Hepatocyte (in vitro differentiated cells): ENCODE measurements around the gene PCYOX1L.

Experiments used
- CTCF ChIP-seq: fragments of 200-600 bp; sonication (generic); IDR thresholded peaks from 2 replicates; pipeline ENCODE4 v1.5.1; 2016; ENCODE audit warnings: antibody characterized with exemption, mild to moderate bottlenecking; ENCODE audit not compliant: poor library complexity
- EZH2 ChIP-seq: fragments of 200-600 bp; sonication (generic); IDR thresholded peaks from 2 replicates; pipeline ENCODE4 v1.6.1; 2016; ENCODE audit warnings: antibody characterized with exemption, mild to moderate bottlenecking, borderline replicate concordance
- EZH2phosphoT487 ChIP-seq: fragments of 200-600 bp; sonication (generic); IDR thresholded peaks from one replicate; pipeline ENCODE4 v1.6.1; 2018; ENCODE audit warnings: antibody characterized with exemption, mild to moderate bottlenecking, low read depth, moderate library complexity; ENCODE audit not compliant: unreplicated experiment, severe bottlenecking

GRCh38 chr5:149367972-149368645 is 10.3 kb downstream of the PCYOX1L start:
- TF ChIP-seq CTCF (no peak), EZH2 (no peak), EZH2phosphoT487 (no peak)
